Upper lobe of left lung (tissue), 6 donors: ENCODE data around the gene FAM136A. TPM values are rescaled to one million over a fixed set of nuclear protein-coding genes. Genes with fewer than 3 reads are reported as not detected.

ENCODE experiments used
- ATAC-seq, 2 donors: fragments of 200-7000 bp; cut with Tn5 transposase; one replicate each; pipeline ENCODE4 v1.9.1; 2022; ENCODE audit warnings: mild to moderate bottlenecking in 2 of 2, moderate library complexity in 2 of 2; ENCODE audit not compliant: low FRiP score in 2 of 2
- DNase-seq, 2 donors: peaks; one replicate each; pipeline ENCODE4 v3.0.0-alpha.2; 2019 to 2020
- H3K27ac ChIP-seq, 4 donors: fragments of 200-600 bp; sonication (generic); one replicate each; pipeline ENCODE4 v1.5.1; 2016 to 2019
- H3K27me3 ChIP-seq, 4 donors: fragments of 200-600 bp; sonication (generic); one replicate each; pipeline ENCODE4 v1.5.1; 2017 to 2019
- H3K36me3 ChIP-seq, 4 donors: fragments of 200-600 bp; sonication (generic); one replicate each; pipeline ENCODE4 v1.5.1; 2016 to 2019
- H3K4me1 ChIP-seq, 4 donors: fragments of 200-600 bp; sonication (generic); one replicate each; pipeline ENCODE4 v1.5.1; 2018 to 2019
- H3K4me3 ChIP-seq, 4 donors: fragments of 200-600 bp; sonication (generic); one replicate each; pipeline ENCODE4 v1.5.1; 2017 to 2019; ENCODE audit warnings: mild to moderate bottlenecking in 2 of 4, moderate library complexity in 1 of 4
- H3K9me3 ChIP-seq, 4 donors: fragments of 200-600 bp; sonication (generic); one replicate each; pipeline ENCODE4 v1.5.1; 2018 to 2019
- EP300 ChIP-seq, 4 donors: sonication (generic); formaldehyde crosslinking; IDR thresholded peaks; one replicate each; pipeline ENCODE4 v1.5.1; 2017; ENCODE audit warnings: antibody characterized with exemption in 4 of 4, control low read depth in 2 of 4
- POLR2A ChIP-seq, 4 donors: fragments of 450-650 bp; IDR thresholded peaks; one replicate each; pipeline ENCODE4 v1.5.1; 2016 to 2017; ENCODE audit warnings: antibody characterized with exemption in 4 of 4, mild to moderate bottlenecking in 2 of 4
- POLR2AphosphoS5 ChIP-seq, 2 donors: sonication (generic); formaldehyde crosslinking; IDR thresholded peaks; one replicate each; pipeline ENCODE4 v1.5.1; 2017; ENCODE audit warnings: antibody characterized with exemption in 2 of 2
- WGBS, 2 donors: methylation state at CpG; one replicate each; pipeline ENCODE4 v1.1.5; 2017 to 2018; 5-methylcytosine and 5-hydroxymethylcytosine counted together
- total RNA-seq, 6 donors: library from RNA; depleted of rRNA in 4 of 6; stranded (reverse); fragments of >200 nt in 4 of 6; gene quantifications; one replicate each; pipeline versions ENCODE4 v1.1.0 to v1.2.1, GENCODE V29; 2016 to 2021
- TF ChIP-seq, protein P1 (sequence below), 6 experiments: fragments of 450-650 bp in 4 of 6; fragments of 200-600 bp in 2 of 6; sonication (generic) in 2 of 6; IDR thresholded peaks; one replicate each; pipeline ENCODE4 v1.5.1; 2016 to 2019; ENCODE audit warnings: antibody characterized with exemption in 6 of 6
- donor health status: DM: no; HTN: no; CAD: no; lungs with moderate emphysema.
- donor health status: DM: no; HTN: yes; CAD: no; lungs with severe emphysema.

Gene FAM136A
- total RNA-seq, 6 donors from 2014 or later: 19.5 to 26.4 (median 23.1) TPM

DNA sequence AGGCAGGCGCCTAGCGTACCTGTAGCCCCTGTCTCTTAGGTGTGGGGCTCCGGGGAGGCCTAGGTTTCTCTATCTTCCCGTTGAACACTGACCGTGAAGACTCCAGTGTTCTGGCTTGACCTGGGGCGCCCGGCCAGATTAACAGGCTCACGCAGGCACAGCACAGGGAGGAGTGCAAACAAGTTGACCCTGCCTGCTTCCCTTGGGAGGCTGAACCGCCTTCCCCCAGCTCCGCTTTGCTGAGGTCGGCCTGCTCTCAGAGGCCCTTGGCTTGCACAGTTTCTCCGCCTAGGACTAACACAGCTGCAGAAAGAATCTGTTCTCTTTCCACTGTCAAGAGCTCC is 43.4 kb downstream of the FAM136A start:
- peak in 1 of 2 donors; percentile 64 for DNase-seq
- H3K4me3 ChIP-seq: peak overlapping the region; percentile 81 to 96 (median 86)
- H3K27me3 ChIP-seq: no peaks in the 10 kb centered on the region
- peak; percentile 53 to 72 for ATAC-seq
- H3K36me3 ChIP-seq: peaks cover 0 to 22% (median 9%) of the 10 kb centered on the region in 4 donors
- no peaks in the 10 kb centered on the region for H3K9me3 ChIP-seq
- 4 to 13% methylated on average over 11 to 12 of the region's 12 CpGs for WGBS, 2 donors
- H3K27ac ChIP-seq: peak overlapping the region; percentile 79 to 93 (median 89)
- TF ChIP-seq POLR2A (IDR thresholded peaks at IDR 0.05) (no peak), POLR2AphosphoS5 (IDR thresholded peaks at IDR 0.05) (no peak), EP300 (IDR thresholded peaks at IDR 0.05) (no peak)
- TF ChIP-seq, protein P1, sequence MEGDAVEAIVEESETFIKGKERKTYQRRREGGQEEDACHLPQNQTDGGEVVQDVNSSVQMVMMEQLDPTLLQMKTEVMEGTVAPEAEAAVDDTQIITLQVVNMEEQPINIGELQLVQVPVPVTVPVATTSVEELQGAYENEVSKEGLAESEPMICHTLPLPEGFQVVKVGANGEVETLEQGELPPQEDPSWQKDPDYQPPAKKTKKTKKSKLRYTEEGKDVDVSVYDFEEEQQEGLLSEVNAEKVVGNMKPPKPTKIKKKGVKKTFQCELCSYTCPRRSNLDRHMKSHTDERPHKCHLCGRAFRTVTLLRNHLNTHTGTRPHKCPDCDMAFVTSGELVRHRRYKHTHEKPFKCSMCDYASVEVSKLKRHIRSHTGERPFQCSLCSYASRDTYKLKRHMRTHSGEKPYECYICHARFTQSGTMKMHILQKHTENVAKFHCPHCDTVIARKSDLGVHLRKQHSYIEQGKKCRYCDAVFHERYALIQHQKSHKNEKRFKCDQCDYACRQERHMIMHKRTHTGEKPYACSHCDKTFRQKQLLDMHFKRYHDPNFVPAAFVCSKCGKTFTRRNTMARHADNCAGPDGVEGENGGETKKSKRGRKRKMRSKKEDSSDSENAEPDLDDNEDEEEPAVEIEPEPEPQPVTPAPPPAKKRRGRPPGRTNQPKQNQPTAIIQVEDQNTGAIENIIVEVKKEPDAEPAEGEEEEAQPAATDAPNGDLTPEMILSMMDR (IDR thresholded peaks at IDR 0.05): no peak
- peaks cover 19 to 36% (median 26%) of the 10 kb centered on the region in 4 donors for H3K4me1 ChIP-seq

DNA sequence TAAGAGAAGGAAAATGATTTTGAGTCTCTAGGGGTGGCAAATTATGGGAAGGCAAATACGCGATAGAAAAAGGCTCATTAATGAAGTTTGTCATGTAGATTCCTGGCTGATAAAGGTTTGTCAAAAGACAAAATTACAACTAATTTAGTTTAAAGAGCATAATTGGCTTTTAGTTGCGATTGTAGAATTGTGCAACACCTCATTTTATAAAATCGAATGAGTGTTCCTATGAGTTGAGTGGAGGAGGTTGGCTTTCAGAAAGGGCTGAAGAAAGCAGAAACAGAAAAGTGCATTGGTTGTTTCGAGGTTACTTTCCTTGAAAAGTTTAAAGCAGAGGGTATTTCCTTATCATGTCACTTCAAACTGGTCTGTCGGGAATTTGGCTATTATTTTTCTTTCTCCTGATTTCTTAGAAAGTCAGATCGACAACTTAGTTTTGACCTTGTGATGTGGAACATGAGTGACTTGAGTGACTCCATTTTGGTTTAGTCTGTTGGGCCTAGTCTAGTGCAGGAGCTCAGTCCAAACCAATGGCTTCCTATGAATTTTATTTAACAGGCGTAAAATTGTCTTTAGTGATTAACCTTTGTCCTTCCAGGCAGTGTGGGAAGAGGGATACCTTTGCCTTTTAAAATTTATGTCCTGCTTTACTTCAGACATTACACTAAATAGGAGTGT is 46.1 kb downstream of the FAM136A start:
- ATAC-seq (no peak), DNase-seq (no peak)
- TF ChIP-seq EP300 (IDR thresholded peaks at IDR 0.05) (no peak), POLR2AphosphoS5 (IDR thresholded peaks at IDR 0.05) (no peak), POLR2A (IDR thresholded peaks at IDR 0.05) (no peak)
- TF ChIP-seq, protein P1 (IDR thresholded peaks at IDR 0.05): no peak
- Histone ChIP-seq H3K27ac (no peak overlapping the region), H3K9me3 (no peaks in the 10 kb centered on the region), H3K4me3 (no peak overlapping the region), H3K36me3 (peaks cover 0 to 5% (median under 1%) of the 10 kb centered on the region in 4 donors), H3K4me1 (peaks cover 13 to 30% (median 21%) of the 10 kb centered on the region in 4 donors), H3K27me3 (no peaks in the 10 kb centered on the region)
- WGBS, 2 donors: 85 to 91% methylated on average over 8 of the region's 8 CpGs

DNA sequence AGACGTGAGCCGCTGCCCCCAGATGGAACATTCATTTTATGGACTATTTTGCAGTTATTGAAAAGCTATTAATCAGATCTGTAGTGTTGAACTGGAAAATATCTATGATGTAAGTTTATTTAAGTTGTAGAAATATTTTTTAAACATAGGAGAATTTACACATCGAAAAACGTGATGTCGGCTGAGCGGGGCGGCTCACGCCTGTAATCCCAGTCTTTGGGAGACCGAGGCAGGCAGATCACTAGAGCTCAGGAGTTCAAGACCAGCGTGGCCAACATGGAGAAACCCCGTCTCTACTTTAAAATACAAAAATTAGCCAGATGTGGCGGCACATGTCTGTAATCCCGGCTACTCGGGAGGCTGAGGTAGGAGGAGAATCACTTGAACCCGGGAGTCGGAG is 51.4 kb downstream of the FAM136A start:
- ATAC-seq (no peak), DNase-seq (no peak)
- peaks cover 14 to 22% (median 17%) of the 10 kb centered on the region in 4 donors for H3K4me1 ChIP-seq
- TF ChIP-seq POLR2AphosphoS5 (IDR thresholded peaks at IDR 0.05) (no peak), POLR2A (IDR thresholded peaks at IDR 0.05) (no peak), EP300 (IDR thresholded peaks at IDR 0.05) (no peak)
- TF ChIP-seq, protein P1 (IDR thresholded peaks at IDR 0.05): no peak
- no peaks in the 10 kb centered on the region for H3K36me3 ChIP-seq
- 82 to 88% methylated on average over 16 of the region's 16 CpGs for WGBS, 2 donors
- H3K4me3 ChIP-seq: no peak overlapping the region
- H3K27me3 ChIP-seq: no peaks in the 10 kb centered on the region
- no peaks in the 10 kb centered on the region for H3K9me3 ChIP-seq
- no peak overlapping the region for H3K27ac ChIP-seq

DNA sequence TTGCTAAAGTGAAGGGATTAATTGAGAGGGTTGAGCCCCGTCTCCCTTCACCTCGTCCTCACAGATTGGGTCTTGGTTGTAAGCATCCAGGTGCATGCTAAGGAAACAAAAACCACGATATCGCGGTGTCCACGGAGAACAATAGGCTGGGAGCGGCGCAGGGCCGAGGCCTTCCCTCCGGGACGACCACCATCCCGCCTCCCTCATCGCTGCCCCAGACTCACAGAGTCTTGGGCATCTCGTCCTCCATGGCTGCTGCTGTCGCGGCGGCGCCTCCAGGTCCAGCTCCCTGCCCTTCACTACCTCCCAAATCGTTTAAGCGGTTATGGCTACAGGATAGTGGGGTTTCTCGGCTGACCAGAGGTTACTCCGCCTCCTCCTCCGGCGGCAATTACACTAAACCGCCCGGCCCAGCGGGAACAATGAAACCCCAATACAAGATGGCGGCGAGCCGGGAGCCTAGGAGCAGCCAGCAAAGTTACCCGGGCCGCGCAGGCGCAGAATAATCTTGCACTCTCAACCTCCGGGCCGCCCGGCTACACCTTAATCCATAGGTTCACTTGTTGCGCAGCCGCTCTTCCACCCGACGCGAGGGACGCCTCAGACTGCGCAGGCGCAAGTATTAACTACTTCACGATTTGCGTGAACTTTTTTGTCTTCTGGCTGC is 53.6 kb downstream of the FAM136A start, which contains the start of gene TIA1:
Gene TIA1 (minus strand): TSS at position 448 of the 667 bp plus-strand sequence. CDS start 198 bp downstream, at position 250.
- 0 to 1% methylated on average over 44 to 47 of the region's 47 CpGs for WGBS, 2 donors
- TF ChIP-seq POLR2A (IDR thresholded peaks at IDR 0.05): peak in 3 of 4 donors; percentile 79 to 82 (median 80)
- peak; percentile 77 to 83 for TF ChIP-seq POLR2AphosphoS5 (IDR thresholded peaks at IDR 0.05)
- TF ChIP-seq, protein P1 (IDR thresholded peaks at IDR 0.05): peak in 1 of 6 experiments; percentile 20
- no peak for TF ChIP-seq EP300 (IDR thresholded peaks at IDR 0.05)
- H3K4me1 ChIP-seq: peaks cover 25 to 35% (median 31%) of the 10 kb centered on the region in 4 donors

More for the DNA sequence above, 53.6 kb downstream of the FAM136A start, which contains the start of gene TIA1:
- peak within 1 kb of the TSS; percentile 94 to 98 (median 97) for H3K27ac ChIP-seq
- DNase-seq: peak; percentile 95 to 99
- H3K9me3 ChIP-seq: no peaks in the 10 kb centered on the region
- peak; percentile 99 for ATAC-seq
- H3K36me3 ChIP-seq: no peaks in the 10 kb centered on the region
- H3K27me3 ChIP-seq: no peaks in the 10 kb centered on the region
- H3K4me3 ChIP-seq: peak within 1 kb of the TSS; percentile 63 to 95 (median 79)
